ENCODE measurements around the gene LGR4.

GRCh38 chr11:27482793-27483192 lies 10.2 kb upstream of the LGR4 start:
- TF ChIP-seq GATA2 (IDR thresholded peaks at IDR 0.05; ENCODE audit: low read depth, low read length) (no peak), GATA3 (IDR thresholded peaks at IDR 0.05; ENCODE audit: low read depth, low read length) (no peak)
